Body of pancreas (tissue), 4 donors: ENCODE data around the gene FLT1.

ENCODE experiments used
- POLR2A ChIP-seq, 3 donors: fragments of 450-650 bp; IDR thresholded peaks; one replicate each; pipeline ENCODE4 v1.6.1; 2016; ENCODE audit warnings: antibody characterized with exemption in 3 of 3, mild to moderate bottlenecking in 2 of 3
- TF ChIP-seq, protein P1 (sequence below), 7 experiments: fragments of 450-650 bp in 4 of 7; fragments of 200-600 bp in 3 of 7; sonication (generic) in 3 of 7; IDR thresholded peaks; one replicate each; pipeline ENCODE4 v1.5.1; 2016 to 2019; ENCODE audit warnings: antibody characterized with exemption in 7 of 7

DNA sequence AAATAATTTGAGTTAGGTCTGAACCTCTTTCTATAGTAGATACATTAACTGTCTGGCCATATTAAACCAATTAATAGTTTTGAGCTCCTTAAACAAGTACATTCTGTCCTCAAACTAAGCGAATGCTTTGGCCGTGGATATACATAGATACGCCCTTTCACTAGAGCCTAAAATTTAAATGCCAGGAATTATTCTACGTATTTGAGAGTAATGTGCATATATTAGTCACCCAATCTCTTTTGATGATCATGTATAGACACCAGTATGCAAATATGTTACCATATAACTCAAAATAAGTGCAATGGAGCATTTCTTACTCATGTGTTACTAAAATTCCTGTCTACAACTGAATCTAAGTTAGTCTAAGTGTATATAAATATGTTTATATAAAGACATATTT is 70.4 kb downstream of the FLT1 start:
- TF ChIP-seq, protein P1, sequence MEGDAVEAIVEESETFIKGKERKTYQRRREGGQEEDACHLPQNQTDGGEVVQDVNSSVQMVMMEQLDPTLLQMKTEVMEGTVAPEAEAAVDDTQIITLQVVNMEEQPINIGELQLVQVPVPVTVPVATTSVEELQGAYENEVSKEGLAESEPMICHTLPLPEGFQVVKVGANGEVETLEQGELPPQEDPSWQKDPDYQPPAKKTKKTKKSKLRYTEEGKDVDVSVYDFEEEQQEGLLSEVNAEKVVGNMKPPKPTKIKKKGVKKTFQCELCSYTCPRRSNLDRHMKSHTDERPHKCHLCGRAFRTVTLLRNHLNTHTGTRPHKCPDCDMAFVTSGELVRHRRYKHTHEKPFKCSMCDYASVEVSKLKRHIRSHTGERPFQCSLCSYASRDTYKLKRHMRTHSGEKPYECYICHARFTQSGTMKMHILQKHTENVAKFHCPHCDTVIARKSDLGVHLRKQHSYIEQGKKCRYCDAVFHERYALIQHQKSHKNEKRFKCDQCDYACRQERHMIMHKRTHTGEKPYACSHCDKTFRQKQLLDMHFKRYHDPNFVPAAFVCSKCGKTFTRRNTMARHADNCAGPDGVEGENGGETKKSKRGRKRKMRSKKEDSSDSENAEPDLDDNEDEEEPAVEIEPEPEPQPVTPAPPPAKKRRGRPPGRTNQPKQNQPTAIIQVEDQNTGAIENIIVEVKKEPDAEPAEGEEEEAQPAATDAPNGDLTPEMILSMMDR (IDR thresholded peaks at IDR 0.05): no peak
- no peak for TF ChIP-seq POLR2A (IDR thresholded peaks at IDR 0.05)
